Measurements from ENCODE around the gene TLR1.
A peak's percentile ranks its signal among the peaks of the same experiment; 100 is the strongest.
"Not testable (repeated sequence)": the region's sequence is repeated elsewhere in the genome, so short reads cannot be mapped to it uniquely, and the experiment has no call there.

TLR1 gene

GRCh38 chr4:38811297-38811696 is 6.7 kb upstream of the TLR1 start:
- H3K9ac ChIP-seq = no peak overlapping the region
- no peaks in the 10 kb centered on the region for H3K36me3 ChIP-seq
- H3K27ac ChIP-seq = no peak overlapping the region
- H3K4me3 ChIP-seq = no peak overlapping the region
- no peaks in the 10 kb centered on the region for H3K27me3 ChIP-seq
- no peaks in the 10 kb centered on the region for H4K20me1 ChIP-seq
- H3K4me2 ChIP-seq = no peak overlapping the region
- peaks cover 30% of the 10 kb centered on the region for H3K9me3 ChIP-seq
- H3K4me1 ChIP-seq = peaks cover 10% of the 10 kb centered on the region
- TF ChIP-seq Cebpa-rat (IDR thresholded peaks at IDR 0.05) = no peak

DNA sequence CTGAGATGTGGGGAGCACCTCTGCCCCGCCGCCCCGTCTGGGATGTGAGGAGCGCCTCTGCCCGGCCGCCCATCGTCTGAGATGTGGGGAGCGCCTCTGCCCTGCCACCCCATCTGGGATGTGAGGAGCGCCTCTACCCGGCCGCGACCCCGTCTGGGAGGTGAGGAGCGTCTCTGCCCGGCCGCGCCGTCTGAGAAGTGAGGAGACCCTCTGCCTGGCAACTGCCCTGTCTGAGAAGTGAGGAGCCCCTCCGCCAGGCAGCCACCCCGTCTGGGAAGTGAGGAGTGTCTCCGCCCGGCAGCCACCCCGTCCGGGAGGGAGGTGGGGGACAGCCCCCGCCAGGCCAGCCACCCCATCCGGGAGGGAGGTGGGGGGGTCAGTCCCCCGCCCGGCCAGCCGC is 2.9 kb upstream of the TLR1 start:
- not testable (repeated sequence) for H3K36me3 ChIP-seq, H4K20me1 ChIP-seq, H3K9ac ChIP-seq, H3K27me3 ChIP-seq, H3K4me3 ChIP-seq, H3K4me2 ChIP-seq, H3K27ac ChIP-seq
- peaks cover 19% of the 10 kb centered on the region for H3K9me3 ChIP-seq
- H3K4me1 ChIP-seq = peaks cover 32% of the 10 kb centered on the region

DNA sequence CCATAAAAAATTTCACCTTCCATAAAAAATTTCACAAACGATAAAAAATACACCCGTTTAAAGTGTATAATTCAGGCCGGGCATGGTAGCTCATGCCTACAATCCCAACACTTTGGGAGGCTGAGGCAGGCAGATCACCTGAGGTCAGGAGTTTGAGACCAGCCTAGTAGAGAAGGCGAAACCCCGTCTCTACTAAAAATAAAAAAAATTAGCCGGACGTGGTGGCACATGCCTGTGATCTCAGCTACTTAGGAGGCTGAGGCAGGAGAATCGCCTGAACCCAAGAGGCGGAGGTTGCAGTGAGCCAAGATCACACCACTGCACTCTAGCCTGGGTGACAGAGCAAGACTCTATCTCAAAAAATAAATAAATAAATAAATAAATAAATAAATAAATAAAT is 1.7 kb upstream of the TLR1 start:
- H3K27me3 ChIP-seq, H3K4me3 ChIP-seq, H4K20me1 ChIP-seq: not testable (repeated sequence)
- H3K4me1 ChIP-seq = peaks cover 32% of the 10 kb centered on the region
- H3K9ac ChIP-seq = peak overlapping the region; percentile 59; the same call in 1 of the 2 replicates
- peaks cover 20% of the 10 kb centered on the region for H3K36me3 ChIP-seq
- peaks cover 31% of the 10 kb centered on the region for H3K9me3 ChIP-seq
- H3K4me2 ChIP-seq = peak overlapping the region; percentile 89
- H3K27ac ChIP-seq = peak overlapping the region; percentile 87

DNA sequence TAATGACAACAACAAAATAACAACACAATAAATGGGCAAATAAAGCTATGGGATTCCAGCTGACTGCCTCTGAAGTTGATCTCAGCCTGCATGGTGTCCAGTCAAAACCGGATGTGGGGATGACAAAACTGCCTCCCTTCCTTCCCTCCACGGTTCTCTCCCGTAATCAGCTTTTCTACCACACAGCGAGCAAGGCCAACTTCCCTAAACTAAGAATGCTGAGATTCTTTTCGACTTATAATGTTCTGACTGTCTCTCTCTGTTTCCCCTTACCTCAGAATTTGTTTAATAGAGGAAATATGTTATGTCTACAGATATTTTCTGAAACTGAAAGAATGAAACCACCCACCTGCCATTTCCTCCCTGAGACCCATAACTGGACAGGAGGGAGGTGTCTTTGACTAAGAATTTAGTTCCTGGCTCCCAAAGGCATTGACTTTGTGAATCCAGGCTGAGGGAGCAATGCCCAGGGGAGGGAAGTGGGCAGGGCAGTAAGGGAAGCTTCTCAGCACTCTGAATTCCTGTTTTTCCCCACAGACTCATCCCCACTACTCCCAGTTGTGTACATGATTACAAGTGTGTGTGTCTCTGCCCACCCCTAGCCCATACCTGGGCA is 1.0 kb upstream of the TLR1 start:
- Histone ChIP-seq H4K20me1 (no peaks in the 10 kb centered on the region), H3K9ac (peak overlapping the region; percentile 66), H3K9me3 (peaks cover 37% of the 10 kb centered on the region), H3K27ac (peak overlapping the region; percentile 87), H3K4me2 (peak overlapping the region; percentile 89), H3K36me3 (peaks cover 26% of the 10 kb centered on the region), H3K27me3 (no peaks in the 10 kb centered on the region), H3K4me1 (peaks cover 32% of the 10 kb centered on the region), H3K4me3 (peak overlapping the region; percentile 63; the same call in 1 of the 2 replicates)
- TF ChIP-seq Cebpa-rat (IDR thresholded peaks at IDR 0.05) = no peak

- peak overlapping the region; percentile 63 for H3K4me3 ChIP-seq
- no peaks in the 10 kb centered on the region for H3K27me3 ChIP-seq
- no peak for TF ChIP-seq Cebpa-rat (IDR thresholded peaks at IDR 0.05)
- H3K36me3 ChIP-seq = peaks cover 42% of the 10 kb centered on the region
- peaks cover 32% of the 10 kb centered on the region for H3K4me1 ChIP-seq
- peaks cover 53% of the 10 kb centered on the region for H3K9me3 ChIP-seq
- peak overlapping the region; percentile 87 for H3K27ac ChIP-seq
- peak overlapping the region; percentile 81 for H3K9ac ChIP-seq
- H4K20me1 ChIP-seq = no peaks in the 10 kb centered on the region
- H3K4me2 ChIP-seq = peak overlapping the region; percentile 89
Observed at GRCh38 chr4:38803833-38804653, 548 bp downstream of the TLR1 start.

DNA sequence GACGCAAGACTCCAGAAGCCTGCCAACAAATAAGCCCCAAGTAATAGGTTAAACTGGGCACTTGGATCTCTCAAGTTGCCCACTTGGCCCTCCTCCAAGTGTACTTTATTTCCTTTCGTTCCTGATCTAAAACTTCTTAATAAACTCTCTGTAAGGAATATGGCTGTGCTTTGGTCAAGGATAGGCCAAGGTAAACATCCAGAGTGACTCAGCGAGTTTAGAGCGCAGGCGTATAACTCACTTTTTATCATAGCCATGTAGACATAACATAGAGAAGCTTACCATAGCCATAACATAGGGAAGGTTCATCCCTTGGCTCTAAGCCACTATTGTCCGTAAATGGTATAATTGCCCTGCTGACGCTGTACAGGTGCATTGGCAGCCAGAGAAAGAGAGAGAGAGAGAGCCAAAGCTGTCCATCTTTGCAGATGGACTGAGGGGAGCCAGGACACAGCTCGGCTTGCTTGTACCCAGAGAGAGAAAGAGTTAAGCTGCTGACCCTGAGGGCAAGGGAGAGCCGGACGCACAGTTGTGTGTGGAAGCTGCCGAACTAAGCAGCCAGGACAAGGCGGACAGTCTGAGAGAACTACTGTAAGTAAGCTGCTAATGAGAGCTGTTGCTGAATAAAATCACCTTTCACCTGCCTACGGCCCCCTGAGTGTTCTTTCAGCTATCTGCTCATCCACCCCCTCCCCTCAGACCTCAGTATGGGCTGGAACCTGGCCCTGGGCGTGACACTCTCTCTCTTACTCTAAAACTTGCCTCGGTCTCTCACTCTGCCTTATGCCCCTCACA is 1.8 kb downstream of the TLR1 start:
- Histone ChIP-seq H3K36me3 (peaks cover 55% of the 10 kb centered on the region), H3K4me2 (no peak overlapping the region; the same call in 1 of the 2 replicates), H3K9ac (no peak overlapping the region), H3K27ac (no peak overlapping the region), H3K27me3 (no peaks in the 10 kb centered on the region), H3K4me3 (peak overlapping the region; percentile 22; the same call in 1 of the 2 replicates), H4K20me1 (no peaks in the 10 kb centered on the region), H3K4me1 (peaks cover 32% of the 10 kb centered on the region), H3K9me3 (peaks cover 61% of the 10 kb centered on the region)
- no peak for TF ChIP-seq Cebpa-rat (IDR thresholded peaks at IDR 0.05)

DNA sequence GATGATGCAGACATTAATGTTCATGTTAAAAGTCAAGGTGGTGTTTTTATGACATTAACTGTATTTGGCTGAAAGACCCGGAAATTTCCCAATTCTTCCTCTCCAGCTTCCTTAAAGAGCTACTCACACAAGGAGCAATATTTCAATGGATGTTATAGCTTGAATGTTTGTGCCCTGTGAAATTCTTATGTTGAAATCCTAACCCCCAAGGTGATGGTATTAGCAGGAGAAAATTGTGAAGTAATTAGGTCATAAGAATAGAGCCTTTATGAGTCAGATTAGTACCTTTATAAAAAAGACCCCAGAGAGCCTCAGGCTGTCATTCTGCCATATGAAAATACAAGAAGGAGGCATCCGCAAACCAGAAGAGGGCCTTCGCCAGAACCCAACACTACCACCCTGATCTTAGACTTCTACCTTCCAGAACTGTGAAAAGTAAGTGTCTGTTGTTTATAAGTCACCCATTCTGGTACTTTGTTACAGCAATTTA is 3.6 kb downstream of the TLR1 start:
- H4K20me1 ChIP-seq = no peaks in the 10 kb centered on the region
- no peak overlapping the region for H3K9ac ChIP-seq
- H3K4me2 ChIP-seq = no peak overlapping the region
- H3K27me3 ChIP-seq = no peaks in the 10 kb centered on the region
- no peak for TF ChIP-seq Cebpa-rat (IDR thresholded peaks at IDR 0.05)
- peaks cover 28% of the 10 kb centered on the region for H3K4me1 ChIP-seq
- no peak overlapping the region for H3K27ac ChIP-seq
- H3K4me3 ChIP-seq = no peak overlapping the region
- peaks cover 74% of the 10 kb centered on the region for H3K9me3 ChIP-seq
- peaks cover 73% of the 10 kb centered on the region for H3K36me3 ChIP-seq

DNA sequence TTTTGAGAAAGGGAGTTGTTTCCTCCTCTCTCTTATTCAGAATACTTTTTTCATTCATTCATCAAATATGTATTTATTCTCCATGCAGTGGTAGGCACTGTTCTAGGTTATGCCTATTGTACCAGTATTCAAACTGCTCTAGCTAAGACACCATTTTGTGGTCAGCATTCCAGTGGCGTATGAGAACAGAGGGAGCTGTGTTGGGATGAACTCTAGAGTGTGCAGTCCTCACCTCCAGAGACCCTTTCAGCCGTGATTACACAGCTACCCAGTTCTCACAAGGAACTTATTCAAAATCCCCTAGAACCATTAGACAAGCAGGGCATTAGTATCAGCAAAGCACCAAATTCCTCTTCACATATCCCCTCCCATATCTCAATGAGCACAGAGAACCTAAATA is 4.2 kb downstream of the TLR1 start:
- Histone ChIP-seq H3K4me1 (peaks cover 21% of the 10 kb centered on the region), H3K4me3 (no peak overlapping the region), H3K4me2 (no peak overlapping the region)

GRCh38 chr4:38795087-38795486 is 9.5 kb downstream of the TLR1 start:
- Histone ChIP-seq H3K4me1 (peaks cover 17% of the 10 kb centered on the region), H3K9ac (no peak overlapping the region), H3K27me3 (no peaks in the 10 kb centered on the region), H3K9me3 (peaks cover 53% of the 10 kb centered on the region), H3K27ac (no peak overlapping the region), H3K36me3 (peaks cover 59% of the 10 kb centered on the region), H3K4me2 (no peak overlapping the region), H3K4me3 (no peak overlapping the region), H4K20me1 (no peaks in the 10 kb centered on the region)
- no peak for TF ChIP-seq Cebpa-rat (IDR thresholded peaks at IDR 0.05)

More for the DNA sequence above, 4.2 kb downstream of the TLR1 start:
- Histone ChIP-seq H3K36me3 (peaks cover 79% of the 10 kb centered on the region), H3K9ac (no peak overlapping the region), H3K27ac (no peak overlapping the region), H3K27me3 (no peaks in the 10 kb centered on the region), H4K20me1 (no peaks in the 10 kb centered on the region), H3K9me3 (peaks cover 80% of the 10 kb centered on the region)
- no peak for TF ChIP-seq Cebpa-rat (IDR thresholded peaks at IDR 0.05)
